ENCODE data around the gene GTPBP4.

- TF ChIP-seq CTCF (IDR thresholded peaks at IDR 0.05) (no peak), POLR2A (IDR thresholded peaks at IDR 0.05) (no peak)
Observed at GRCh38 chr10:1026578-1026977, 38.3 kb downstream of the GTPBP4 start.

All from right lobe of liver (tissue), 4 donors.